ENCODE measurements around the gene OGFOD1. TPM values are rescaled to one million over a fixed set of nuclear protein-coding genes. Genes with fewer than 3 reads are reported as not detected.

Gene OGFOD1
- 29.3 TPM for polyA plus RNA-seq (2013, experiment 1 of 2)
- polyA plus RNA-seq (2013, experiment 2 of 2) = 30.5 TPM

- Histone ChIP-seq H3K4me2 (ENCODE audit: insufficient read depth, low read length, poor library complexity, severe bottlenecking) (peak within 1 kb of the TSS; percentile 80), H2BK5ac (ENCODE audit: low read length) (peak within 1 kb of the TSS; percentile 87), H2AK5ac (ENCODE audit: low read depth, low read length) (peak within 1 kb of the TSS; percentile 68), H2BK15ac (ENCODE audit: low read length) (peak within 1 kb of the TSS; percentile 78), H3K9me3 (replicated peaks in 1 of 2; ENCODE audit: control insufficient read depth in 2 of 2, insufficient read depth in 1 of 2, low read depth in 1 of 2, low read length in 2 of 2) (no peaks in the 10 kb centered on the region), H3K4ac (ENCODE audit: low read length) (no peak within 1 kb of the TSS), H4K91ac (ENCODE audit: low read depth, low read length, poor library complexity) (no peak within 1 kb of the TSS), H4K8ac (ENCODE audit: low read depth, low read length) (no peak within 1 kb of the TSS), H2BK120ac (ENCODE audit: low read depth, low read length) (peak within 1 kb of the TSS; percentile 72), H3K23ac (ENCODE audit: low read depth, low read length, poor library complexity) (peak within 1 kb of the TSS; percentile 97), H3K4me3 (ENCODE audit: low read length in 2 of 2) (peak within 1 kb of the TSS; percentile 75 to 98), H3K14ac (ENCODE audit: low read length) (no peak within 1 kb of the TSS), H3K36me3 (replicated peaks in 1 of 2; ENCODE audit: control insufficient read depth in 2 of 2, insufficient read depth in 2 of 2, low read length in 2 of 2) (peaks cover 16 to 60% of the 10 kb centered on the region in 2 donors), H3K27ac (replicated peaks; ENCODE audit: low read length) (peak within 1 kb of the TSS; percentile 64), H2BK12ac (ENCODE audit: low read length) (no peak within 1 kb of the TSS), H3K27me3 (ENCODE audit: control insufficient read depth in 3 of 3, insufficient read depth in 3 of 3, low read depth in 1 of 3, low read length in 3 of 3) (no peaks in the 10 kb centered on the region), H3K4me1 (ENCODE audit: control insufficient read depth in 2 of 2, insufficient read depth in 1 of 2, low read depth in 1 of 2, low read length in 2 of 2) (peaks cover 11 to 12% of the 10 kb centered on the region in 2 donors), H3K9ac (ENCODE audit: low read depth, low read length, poor library complexity) (peak within 1 kb of the TSS; percentile 95), H2AFZ (ENCODE audit: low read length) (peak within 1 kb of the TSS; percentile 90), H3K79me1 (ENCODE audit: low read depth, low read length) (peaks cover 7% of the 10 kb centered on the region), H3K18ac (ENCODE audit: low read length) (peak within 1 kb of the TSS; percentile 98)
- DNase-seq (ENCODE audit: low spot score) = peak; percentile 94
- no CpG with 5 or more reads among the region's 56 CpGs for WGBS, 2 donors (ENCODE audit: extremely low coverage in 2 of 2, insufficient read length in 2 of 2, insufficient replicate concordance in 1 of 2)
Observed at GRCh38 chr16:56450986-56451752, at the start of gene OGFOD1, which contains the start of gene NUDT21. TSS of gene OGFOD1 (plus strand) at chr16:56451554. CDS start at chr16:56451613, 59 bp downstream. TSS of gene NUDT21 (minus strand) at chr16:56451332. CDS start at chr16:56451202, 130 bp downstream.

DNA sequence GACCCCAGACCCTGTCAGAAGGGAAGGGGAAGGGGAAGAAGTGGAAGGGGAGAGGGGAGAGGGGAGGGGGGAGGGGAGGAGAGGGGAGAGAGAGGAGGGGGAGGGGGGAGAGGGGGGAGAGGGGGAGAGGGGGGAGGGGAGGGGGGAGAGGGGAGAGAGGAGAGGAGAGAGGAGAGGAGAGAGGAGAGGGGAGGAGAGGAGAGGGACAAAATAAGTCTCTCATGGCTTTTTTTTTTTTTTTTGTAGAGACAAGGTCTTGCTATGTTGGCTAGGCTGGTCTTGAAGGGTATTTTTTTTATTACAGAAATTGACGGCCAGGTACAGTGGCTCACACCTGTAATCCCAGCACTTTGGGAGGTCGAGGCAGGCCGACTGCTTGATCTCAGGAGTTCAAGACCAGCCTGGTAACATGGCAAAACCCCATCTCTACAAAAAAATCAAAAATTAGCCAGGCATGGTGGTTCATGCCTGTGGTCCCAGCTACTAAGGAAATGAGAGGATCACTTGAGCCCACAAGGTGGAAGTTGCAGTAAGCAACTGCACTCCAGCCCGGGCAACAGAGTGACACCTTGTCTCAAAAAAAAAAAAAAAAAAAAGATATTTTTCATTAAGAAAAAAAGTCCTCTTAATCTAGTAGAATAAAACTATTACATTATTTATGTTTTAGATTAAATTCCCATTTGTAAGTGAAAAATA, 45.2 kb upstream of the OGFOD1 start:
- no peak overlapping the region for H3K27ac ChIP-seq (replicated peaks; ENCODE audit: low read length)
- no peak overlapping the region for H2BK5ac ChIP-seq (ENCODE audit: low read length)
- no peaks in the 10 kb centered on the region for H3K79me1 ChIP-seq (ENCODE audit: low read depth, low read length)
- no peak overlapping the region for H3K14ac ChIP-seq (ENCODE audit: low read length)
- no peak overlapping the region for H4K8ac ChIP-seq (ENCODE audit: low read depth, low read length)
- H2AK5ac ChIP-seq (ENCODE audit: low read depth, low read length) = no peak overlapping the region
- no peak overlapping the region for H2AFZ ChIP-seq (ENCODE audit: low read length)
- no peak overlapping the region for H3K9ac ChIP-seq (ENCODE audit: low read depth, low read length, poor library complexity)
- no peaks in the 10 kb centered on the region for H3K27me3 ChIP-seq (ENCODE audit: control insufficient read depth in 3 of 3, insufficient read depth in 3 of 3, low read depth in 1 of 3, low read length in 3 of 3)
- H3K4me3 ChIP-seq (ENCODE audit: low read length in 2 of 2) = no peak overlapping the region
- no peak overlapping the region for H4K91ac ChIP-seq (ENCODE audit: low read depth, low read length, poor library complexity)
- DNase-seq (ENCODE audit: low spot score) = no peak
- no peak overlapping the region for H3K4me2 ChIP-seq (ENCODE audit: insufficient read depth, low read length, poor library complexity, severe bottlenecking)
- no peak overlapping the region for H3K18ac ChIP-seq (ENCODE audit: low read length)
- H2BK15ac ChIP-seq (ENCODE audit: low read length) = no peak overlapping the region
- no peak overlapping the region for H2BK120ac ChIP-seq (ENCODE audit: low read depth, low read length)
- H3K4me1 ChIP-seq (ENCODE audit: control insufficient read depth in 2 of 2, insufficient read depth in 1 of 2, low read depth in 1 of 2, low read length in 2 of 2) = no peaks in the 10 kb centered on the region
- H3K36me3 ChIP-seq (replicated peaks in 1 of 2; ENCODE audit: control insufficient read depth in 2 of 2, insufficient read depth in 2 of 2, low read length in 2 of 2) = peaks cover 26 to 81% of the 10 kb centered on the region in 2 donors
- no peak overlapping the region for H3K4ac ChIP-seq (ENCODE audit: low read length)
- WGBS, 2 donors (ENCODE audit: extremely low coverage in 2 of 2, insufficient read length in 2 of 2, insufficient replicate concordance in 1 of 2) = no CpG with 5 or more reads among the region's 4 CpGs
- no peak overlapping the region for H3K23ac ChIP-seq (ENCODE audit: low read depth, low read length, poor library complexity)
- no peak overlapping the region for H2BK12ac ChIP-seq (ENCODE audit: low read length)
- no peaks in the 10 kb centered on the region for H3K9me3 ChIP-seq (replicated peaks in 1 of 2; ENCODE audit: control insufficient read depth in 2 of 2, insufficient read depth in 1 of 2, low read depth in 1 of 2, low read length in 2 of 2)

GRCh38 chr16:56408379-56409098, 42.8 kb upstream of the OGFOD1 start:
- no peak overlapping the region for H3K4me2 ChIP-seq (ENCODE audit: insufficient read depth, low read length, poor library complexity, severe bottlenecking)

More at GRCh38 chr16:56408379-56409098, 42.8 kb upstream of the OGFOD1 start:
- Histone ChIP-seq H2BK12ac (ENCODE audit: low read length) (no peak overlapping the region), H2BK5ac (ENCODE audit: low read length) (no peak overlapping the region), H4K8ac (ENCODE audit: low read depth, low read length) (no peak overlapping the region), H3K27me3 (ENCODE audit: control insufficient read depth in 3 of 3, insufficient read depth in 3 of 3, low read depth in 1 of 3, low read length in 3 of 3) (no peaks in the 10 kb centered on the region), H3K79me1 (ENCODE audit: low read depth, low read length) (no peaks in the 10 kb centered on the region), H3K4me3 (ENCODE audit: low read length in 2 of 2) (no peak overlapping the region), H3K23ac (ENCODE audit: low read depth, low read length, poor library complexity) (no peak overlapping the region), H3K14ac (ENCODE audit: low read length) (no peak overlapping the region), H3K27ac (replicated peaks; ENCODE audit: low read length) (no peak overlapping the region), H3K36me3 (replicated peaks in 1 of 2; ENCODE audit: control insufficient read depth in 2 of 2, insufficient read depth in 2 of 2, low read length in 2 of 2) (peaks cover 17 to 80% of the 10 kb centered on the region in 2 donors), H2BK15ac (ENCODE audit: low read length) (no peak overlapping the region), H3K18ac (ENCODE audit: low read length) (no peak overlapping the region), H2AFZ (ENCODE audit: low read length) (no peak overlapping the region), H2AK5ac (ENCODE audit: low read depth, low read length) (no peak overlapping the region), H2BK120ac (ENCODE audit: low read depth, low read length) (no peak overlapping the region), H3K9me3 (replicated peaks in 1 of 2; ENCODE audit: control insufficient read depth in 2 of 2, insufficient read depth in 1 of 2, low read depth in 1 of 2, low read length in 2 of 2) (peaks cover 0 to 5% of the 10 kb centered on the region in 2 donors), H3K4me1 (ENCODE audit: control insufficient read depth in 2 of 2, insufficient read depth in 1 of 2, low read depth in 1 of 2, low read length in 2 of 2) (no peaks in the 10 kb centered on the region), H3K4ac (ENCODE audit: low read length) (no peak overlapping the region), H4K91ac (ENCODE audit: low read depth, low read length, poor library complexity) (no peak overlapping the region), H3K9ac (ENCODE audit: low read depth, low read length, poor library complexity) (no peak overlapping the region)
- no CpG with 5 or more reads among the region's 7 CpGs for WGBS, 2 donors (ENCODE audit: extremely low coverage in 2 of 2, insufficient read length in 2 of 2, insufficient replicate concordance in 1 of 2)
- no peak for DNase-seq (ENCODE audit: low spot score)

Measured in neuronal stem cell (in vitro differentiated cells).